Stimulated activated CD8-positive, alpha-beta memory T cell treated with anti-CD3 and anti-CD28 coated beads, Interleukin-4, amount 100 ng/mL, for 24 hours (primary cell): Measurements from ENCODE around the gene NEK11.

Source experiments
- DNase-seq: peaks from one replicate; pipeline ENCODE4 v3.0.0-alpha.2; 2020; ENCODE audit warnings: low read depth

NEK11 gene

DNA sequence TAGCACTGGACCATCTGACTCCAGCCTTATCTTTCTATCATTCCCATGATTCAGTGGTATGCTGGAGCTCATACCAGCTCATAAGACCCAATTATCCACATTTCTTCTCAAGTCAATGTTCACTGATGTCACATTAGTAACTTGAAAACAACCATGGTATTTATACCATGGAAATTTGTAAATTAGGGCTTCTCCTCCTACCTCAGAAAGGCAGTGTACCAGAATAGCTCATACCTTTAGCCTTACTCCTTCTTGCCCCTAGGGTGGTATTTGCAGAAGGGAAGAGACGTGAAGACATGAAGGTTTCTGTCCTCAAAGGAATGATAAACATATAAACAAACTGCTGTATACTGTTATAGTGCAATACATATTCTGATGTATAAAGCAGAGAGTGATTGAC lies 114.2 kb downstream of the NEK11 start:
- DNase-seq, result no peak

DNA sequence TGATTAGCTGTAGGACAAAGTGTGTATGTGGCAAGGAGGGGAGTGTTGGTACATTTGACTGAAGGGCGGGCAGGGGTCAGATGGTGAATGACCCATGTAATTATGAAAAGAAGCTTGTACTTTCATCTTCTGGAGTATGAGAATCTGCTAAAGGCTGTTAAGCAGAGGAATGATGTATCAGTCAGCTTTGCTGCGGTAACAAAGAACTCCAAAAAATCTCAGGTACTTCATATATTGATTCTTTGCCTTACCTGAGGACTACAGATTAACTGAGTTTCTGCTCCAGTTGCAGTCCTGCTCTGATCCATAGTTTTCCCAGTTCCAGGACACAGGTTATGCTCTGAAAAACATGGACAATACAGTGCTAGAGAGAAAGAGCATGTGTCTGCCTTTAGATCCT lies 115.1 kb downstream of the NEK11 start:
- DNase-seq, result no peak

DNA sequence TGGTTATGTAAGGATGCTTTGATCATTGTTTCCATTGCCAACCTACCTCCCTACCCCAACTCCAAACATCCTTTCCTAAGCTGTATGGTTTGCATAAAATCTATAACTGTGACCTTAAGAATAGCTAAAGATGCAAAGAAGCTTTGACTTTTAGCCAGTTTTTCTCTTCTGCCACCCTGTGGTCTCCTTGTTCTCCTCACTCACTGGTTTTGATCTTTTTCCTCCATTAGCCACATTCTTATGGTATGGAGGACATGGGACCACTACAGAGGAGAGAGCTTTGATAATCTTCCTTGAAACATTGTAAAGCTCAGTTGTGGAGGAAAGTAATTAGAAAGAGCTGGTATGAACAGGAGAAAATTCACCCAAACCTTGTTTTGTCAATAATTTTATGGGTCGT lies 115.9 kb downstream of the NEK11 start:
- DNase-seq, result no peak

DNA sequence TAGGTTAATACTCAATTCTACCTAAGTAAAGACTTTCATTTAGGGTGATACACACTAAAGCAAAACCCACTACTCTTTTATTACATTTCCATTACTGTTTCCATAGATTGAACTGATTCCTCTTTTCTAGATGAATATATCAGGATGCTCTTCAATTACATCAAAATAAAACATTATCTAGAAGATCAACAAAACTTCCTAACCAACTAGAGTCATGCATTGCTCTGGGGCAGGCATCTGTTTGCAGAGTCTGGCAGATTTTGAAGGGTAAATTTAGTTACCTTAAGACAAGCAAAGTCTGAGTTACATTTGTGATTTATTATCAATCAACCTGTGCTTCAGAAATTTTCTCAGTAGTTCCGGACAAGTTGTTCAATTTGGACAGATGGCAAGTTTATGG lies 117.1 kb downstream of the NEK11 start:
- DNase-seq, result no peak

DNA sequence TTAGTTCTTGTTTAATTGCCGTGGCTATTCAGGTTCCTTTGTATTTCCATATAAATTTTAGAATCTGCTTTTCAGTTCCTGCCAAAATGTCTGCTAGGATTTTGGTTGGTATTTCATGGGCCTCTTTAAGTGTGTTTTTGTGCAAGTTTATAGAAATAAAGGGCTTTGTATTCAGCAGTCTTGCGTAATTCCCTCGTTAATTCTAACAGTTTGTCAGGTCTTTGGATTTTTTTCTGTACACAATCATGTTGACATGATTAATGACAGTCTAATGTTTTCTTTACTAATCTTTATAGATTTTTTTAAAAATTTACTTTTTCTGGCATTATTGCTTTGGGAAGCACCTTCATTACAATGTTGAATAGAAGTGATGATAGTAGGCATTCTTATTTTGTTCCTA lies 120.9 kb downstream of the NEK11 start:
- no peak for DNase-seq

DNA sequence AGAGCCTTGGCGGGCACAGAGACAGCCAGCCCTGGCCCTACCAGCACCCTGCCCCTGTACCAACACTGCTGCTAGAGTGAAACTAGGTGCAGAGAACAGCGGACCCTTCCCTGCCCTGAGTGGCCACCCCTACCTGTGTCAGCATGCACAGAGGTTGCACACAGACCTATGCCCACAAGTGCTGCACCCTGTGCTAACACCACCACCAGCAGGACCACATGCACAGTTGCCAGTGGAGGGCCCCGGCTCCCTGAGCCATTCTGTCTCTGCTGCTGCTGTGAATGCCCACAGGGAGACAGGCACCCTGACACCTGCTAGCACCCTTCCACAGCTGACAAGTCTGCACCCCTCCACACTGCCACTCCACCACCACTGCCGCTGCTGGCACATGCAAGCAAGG lies 131.8 kb downstream of the NEK11 start:
- no peak for DNase-seq

DNA sequence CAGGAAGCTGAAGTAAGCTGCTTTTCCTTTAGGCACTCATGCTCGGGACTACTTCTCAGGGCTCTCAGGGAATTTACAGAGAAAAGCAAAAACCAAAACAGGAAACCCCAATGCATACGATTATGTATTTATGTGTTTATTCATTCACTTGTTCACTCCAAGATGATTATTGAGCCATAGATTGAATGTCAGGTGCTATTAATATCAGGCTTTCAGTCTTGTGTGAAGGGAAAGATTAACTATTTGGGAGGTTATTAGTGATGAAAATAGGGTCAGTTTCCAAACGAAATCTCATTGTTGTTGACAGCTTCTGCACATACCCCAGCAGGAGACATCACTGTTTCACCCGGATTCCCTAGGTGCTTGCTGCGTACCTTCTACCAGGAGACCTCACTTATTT lies 135.8 kb downstream of the NEK11 start:
- DNase-seq, result no peak

DNA sequence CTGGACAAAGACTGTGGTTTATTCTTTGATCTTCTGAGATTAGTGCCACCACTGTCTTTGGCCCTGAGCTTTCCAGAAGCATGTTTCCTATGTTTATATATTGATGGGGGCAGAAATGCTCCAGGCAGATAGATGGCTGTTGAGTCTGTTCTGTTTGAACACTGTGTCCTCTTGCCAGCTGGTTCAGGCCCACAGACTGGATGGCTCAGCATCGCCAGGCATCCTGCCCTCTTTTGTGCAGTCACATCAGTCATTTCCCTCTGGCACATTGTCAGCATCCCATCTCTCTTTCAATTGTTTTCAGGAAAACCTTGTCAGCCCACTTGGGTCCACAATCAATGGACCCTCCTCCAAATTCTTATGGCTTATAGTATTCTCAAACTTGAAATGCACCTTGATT lies 141.2 kb downstream of the NEK11 start:
- DNase-seq, result no peak

DNA sequence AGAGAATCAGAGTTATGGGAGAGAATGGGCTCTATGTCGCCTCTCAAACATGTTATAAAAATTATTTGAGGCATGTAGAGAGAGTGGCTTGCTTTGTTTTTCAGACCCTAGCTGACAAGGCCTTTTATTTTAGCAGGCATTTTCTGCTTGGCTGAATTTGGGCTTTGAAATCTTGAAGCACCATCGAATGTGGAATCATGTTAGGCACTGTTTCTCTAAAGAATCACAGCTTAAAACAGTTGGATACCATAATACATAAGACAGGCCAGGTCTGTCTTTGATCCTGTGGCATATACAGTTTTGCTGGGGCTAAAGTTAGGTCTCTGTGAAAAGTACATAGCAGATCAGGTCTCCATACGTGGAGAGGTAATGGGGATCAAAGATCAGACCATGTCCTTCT lies 142.7 kb downstream of the NEK11 start:
- no peak for DNase-seq

DNA sequence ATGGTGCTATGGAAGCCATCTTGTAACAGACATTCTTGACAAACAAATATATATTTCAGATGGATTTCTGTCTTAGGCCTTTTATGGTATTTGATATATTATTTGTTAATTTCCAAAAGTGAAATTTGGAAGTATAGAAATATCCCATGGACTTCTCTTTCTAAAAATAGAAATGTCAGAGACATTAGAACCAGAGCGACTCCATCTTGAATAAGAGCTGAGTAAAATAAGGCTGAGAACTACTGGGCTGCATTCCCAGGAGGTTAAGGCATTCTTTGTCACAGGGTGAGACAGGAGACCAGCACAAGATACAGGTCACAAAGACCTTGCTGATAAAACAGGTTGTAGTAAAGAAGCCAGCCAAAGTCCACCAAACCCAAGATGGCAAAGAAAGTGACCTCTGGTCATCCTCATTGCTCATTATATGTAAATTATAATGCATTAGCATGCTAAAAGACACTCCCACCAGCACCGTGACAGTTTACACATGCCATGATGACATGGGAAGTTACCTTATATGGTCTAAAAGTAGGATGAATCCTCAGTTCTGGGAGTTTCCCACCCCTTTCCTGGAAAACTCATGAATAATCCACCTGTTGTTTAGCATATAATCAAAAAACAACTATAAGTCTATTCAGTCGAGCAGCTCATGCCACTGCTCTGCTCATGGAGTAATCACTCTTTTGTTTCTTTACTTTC lies 146.0 kb downstream of the NEK11 start:
- no peak for DNase-seq

DNA sequence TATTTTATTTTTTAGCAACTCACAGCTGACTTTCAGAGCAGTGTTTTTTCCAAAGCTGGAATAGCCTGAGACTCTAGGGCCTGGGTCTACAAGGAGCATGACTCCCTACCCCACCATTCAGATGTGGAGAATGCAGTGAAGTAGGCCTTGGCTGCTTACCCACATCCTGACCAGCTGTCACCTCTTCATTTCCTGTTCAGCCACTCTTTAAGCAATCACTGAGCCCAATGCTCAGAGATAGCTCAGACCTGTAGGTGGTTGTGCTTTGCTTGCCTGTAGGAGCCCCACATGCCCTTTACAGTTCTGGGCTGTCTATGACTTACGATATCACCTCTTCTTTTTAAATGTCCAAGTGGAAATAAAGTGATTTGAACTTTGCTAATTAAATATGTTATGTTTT lies 148.1 kb downstream of the NEK11 start:
- DNase-seq, result no peak

DNA sequence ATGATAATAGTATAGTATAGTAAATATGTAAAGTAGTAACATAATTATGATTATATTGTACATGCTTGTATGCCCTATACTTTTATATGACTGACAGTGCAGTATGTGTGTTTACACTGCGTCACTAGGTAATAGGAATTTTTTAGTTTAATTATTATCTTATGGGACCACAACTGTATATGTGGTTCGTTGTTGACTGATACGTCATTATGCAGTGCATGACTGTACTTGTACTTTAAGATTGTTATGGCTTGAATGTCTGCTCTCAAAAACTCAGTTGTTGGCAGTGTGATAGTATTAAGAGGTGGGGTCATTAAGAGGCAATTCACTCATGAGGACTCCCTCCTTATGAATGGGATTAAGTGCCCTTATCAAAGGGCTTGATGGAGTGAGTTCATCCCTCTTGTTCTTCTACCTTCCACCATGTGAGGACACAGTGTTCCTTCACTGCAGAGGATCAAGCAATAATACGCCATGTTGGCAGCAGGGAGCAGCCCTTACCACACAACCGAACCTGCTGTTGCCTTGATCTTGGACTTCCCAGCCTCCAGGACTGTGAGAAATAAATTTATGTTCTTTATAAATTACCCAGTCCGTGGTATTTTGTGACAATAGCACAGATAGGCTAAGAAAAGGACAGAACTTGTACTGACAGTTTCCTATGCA lies 152.2 kb downstream of the NEK11 start:
- no peak for DNase-seq

DNA sequence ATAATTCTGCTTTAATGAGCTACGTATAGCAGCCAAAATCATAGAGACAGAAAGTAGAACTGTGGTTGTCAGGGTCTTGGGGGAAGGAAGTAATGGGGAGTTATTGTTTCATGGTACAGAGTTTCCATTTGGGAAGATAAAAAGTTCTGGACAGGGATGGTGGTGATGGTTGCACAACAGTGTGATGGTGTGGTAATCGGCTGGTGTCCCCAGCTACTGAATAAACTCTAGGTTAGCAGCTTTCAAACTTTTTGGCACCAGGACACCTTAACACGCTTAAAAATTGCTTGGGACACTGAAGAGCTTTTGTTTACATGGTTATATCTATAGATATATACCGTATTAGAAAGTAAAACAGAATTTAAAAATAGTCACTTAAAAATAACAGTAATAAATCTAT lies 166.0 kb downstream of the NEK11 start:
- no peak for DNase-seq

DNA sequence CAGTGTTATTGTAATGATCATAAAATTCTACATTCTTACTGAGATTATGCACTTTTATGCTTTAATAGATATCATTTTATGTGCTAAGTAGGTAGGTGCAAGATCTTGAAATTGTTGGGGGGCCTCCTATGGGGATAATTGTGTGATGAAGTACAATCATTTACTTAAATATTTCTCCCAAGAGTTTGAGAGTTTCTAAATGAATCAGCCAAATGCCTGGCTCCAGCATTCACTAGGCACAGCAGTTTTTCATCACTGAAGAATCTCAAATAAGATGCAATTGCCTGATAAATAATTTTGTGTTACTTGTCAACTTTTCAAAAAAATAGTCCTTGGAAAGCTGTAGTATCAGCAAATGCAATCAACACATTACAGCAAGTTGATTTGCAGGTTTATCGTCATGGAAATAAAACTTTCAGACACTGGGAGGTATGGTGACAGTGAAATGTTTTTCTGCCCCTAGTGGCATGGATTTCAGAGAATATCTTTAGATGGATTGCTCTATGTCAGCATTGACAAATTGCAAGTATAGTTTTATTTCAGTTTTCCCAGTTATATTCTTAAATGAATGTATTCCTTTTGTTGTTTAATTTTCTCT lies 167.1 kb downstream of the NEK11 start:
- DNase-seq, result no peak

DNA sequence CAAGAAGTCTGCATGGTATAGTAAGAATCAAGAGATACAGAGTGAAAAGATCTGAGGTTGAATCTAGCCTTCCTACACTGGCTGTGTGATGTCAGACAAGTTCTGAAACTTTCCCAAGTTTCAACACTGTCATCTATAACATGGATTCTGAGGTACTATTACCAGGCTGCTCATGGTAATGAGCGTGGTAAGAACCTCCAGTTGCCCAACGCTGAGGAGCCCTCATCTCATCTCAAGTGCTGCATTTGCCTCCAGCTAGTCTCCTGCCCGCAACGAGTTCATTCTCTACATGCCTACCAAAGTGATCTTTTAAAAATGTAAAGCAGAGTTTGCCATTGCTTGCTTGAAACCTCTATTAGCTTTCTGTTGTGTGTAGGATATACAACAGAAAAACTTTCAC lies 168.1 kb downstream of the NEK11 start:
- DNase-seq, result no peak

DNA sequence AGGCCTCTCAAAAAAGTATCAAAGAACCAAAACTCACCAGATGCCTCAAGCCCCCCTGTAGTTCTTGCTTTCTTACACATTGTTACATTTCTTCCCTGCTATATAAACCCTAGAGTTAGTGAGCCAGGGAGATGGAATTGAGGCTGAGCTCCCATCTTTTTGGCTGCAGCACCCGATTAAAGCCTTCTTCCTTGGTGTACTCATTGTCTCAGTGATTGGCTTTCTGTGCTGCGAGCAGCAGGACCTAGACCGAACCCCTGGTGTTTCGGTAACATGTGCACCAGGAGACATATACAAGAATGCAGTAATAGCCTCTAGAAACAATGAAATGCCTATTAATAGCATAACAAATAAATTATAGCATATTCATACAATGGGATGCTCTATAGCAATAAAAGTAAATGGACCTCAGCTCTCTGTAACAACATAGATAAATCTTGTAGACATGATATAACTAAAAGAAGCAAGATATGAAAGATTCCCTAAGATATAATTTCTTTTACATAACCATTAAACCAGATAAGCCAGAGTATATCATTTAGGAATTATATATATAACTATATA lies 174.0 kb downstream of the NEK11 start:
- DNase-seq, result no peak

DNA sequence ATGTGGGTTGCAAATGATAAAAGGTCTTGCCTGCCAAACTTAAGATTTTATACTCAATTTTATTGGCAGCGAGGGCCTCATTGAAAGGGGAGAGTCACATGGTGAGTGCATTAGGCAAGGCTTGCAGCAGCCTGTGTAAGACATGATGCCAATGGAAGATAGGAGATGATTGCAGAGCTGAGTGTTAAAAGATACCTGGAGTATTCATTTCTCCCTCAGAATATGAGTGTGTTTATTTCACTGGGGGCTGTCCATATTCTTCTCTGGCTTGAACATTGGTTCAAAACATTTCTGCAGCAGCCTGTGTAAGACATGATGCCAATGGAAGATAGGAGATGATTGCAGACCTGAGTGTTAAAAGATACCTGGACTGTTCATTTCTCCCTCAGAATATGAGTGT lies 189.7 kb downstream of the NEK11 start:
- no peak for DNase-seq

DNA sequence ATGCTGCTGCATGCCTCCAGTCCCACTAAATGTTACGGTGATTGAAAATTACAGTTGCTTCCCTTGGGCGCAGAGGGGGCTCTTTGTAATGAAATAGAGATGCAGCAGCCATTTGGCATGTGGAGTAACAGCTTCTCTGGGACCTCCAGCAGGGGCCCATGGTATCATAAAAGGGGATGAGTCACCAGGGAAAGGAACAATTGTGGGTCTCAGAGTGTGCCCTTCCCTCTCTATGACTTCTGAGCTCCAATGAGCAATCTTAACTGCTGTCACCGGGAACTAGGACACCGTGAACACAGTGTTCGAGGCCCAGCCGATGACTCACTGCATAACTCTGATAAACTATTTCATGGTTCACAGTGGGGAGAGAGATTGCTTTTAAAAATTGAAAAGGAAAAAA lies 190.1 kb downstream of the NEK11 start:
- no peak for DNase-seq

DNA sequence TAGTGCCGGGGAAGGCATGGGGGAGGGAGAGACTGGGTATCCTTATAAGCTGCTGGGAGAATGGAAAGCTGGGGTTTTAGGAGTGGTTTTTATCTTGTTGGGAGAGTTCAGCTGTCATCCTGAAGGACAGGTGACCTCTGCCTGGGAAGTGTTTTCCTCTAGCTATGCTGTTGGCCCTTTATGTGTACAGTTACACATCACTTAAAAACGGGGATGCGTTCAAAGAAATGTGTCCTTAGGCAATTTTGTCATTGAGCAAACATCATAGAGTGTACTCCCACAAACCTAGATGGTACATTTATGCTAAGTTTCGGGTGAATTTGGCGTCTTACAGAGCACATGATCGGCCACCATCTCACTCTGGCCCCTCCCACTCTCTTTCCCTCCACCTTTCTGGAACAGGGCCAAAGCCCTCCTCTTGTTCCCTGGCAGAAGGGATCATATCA lies 190.6 kb downstream of the NEK11 start:
- DNase-seq, result no peak

DNA sequence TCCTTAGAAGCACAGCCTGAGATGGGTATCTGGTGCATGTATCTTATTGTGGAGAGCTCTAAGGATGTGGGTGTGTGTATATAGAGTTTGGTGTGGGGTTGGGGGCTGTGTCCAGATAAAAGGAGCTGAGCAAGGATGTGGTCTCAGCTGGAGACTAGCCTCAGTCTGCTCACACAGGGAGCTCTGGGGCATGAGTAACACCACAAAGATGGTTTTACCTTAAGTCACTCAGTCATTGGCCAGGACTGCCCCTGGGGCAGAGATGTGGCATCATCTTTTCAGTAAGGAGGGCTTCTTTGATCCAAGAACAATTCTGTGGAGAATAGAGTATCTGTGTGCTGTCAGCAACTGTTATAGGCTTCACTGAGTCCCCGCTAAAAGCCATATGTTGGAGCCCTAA lies 191.5 kb downstream of the NEK11 start:
- no peak for DNase-seq

DNA sequence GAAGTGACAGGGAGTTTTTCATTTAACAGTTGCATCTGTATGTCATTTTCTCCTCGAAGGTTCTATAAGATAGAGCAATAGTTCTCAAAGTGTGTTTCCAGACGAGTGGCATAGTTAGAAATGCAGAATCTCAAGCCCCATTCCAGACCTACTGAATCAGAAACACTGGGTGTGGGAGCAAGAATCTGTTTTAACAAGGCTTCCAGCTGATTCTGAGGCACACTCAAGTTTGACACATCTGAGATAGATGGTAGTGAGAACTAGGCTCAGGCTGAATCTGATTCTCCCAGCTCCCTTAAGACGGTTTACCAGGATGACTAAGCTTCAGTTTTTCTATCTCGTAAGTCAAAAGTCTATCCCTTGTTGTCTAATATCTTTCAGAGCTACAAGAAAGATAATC lies 195.1 kb downstream of the NEK11 start:
- DNase-seq, result no peak

DNA sequence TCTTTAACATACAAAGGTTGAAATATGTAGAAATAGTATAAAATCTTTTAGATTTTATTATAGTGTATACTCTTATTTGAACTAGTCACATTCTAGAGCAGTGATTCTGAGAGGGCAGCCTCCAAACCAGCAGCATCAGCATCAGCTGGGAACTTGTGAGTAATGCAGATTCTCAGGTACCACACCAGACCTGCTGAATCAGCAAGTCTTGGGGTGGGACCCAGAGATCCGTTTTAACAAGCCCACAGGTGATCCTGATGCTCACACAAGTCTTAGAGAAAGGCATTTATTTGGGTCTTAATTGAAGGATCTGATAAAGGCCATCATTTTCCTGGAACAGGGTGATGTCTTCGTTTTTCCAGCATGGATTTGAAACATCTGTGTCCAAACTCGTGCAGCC lies 195.9 kb downstream of the NEK11 start:
- no peak for DNase-seq
